B cell (primary cell): Measurements from ENCODE around the gene CEP112. TPM values are rescaled to one million over a fixed set of nuclear protein-coding genes. Genes with fewer than 3 reads are reported as not detected.

ENCODE experiments used
- ATAC-seq: fragments of 200-7000 bp; cut with Tn5 transposase; one replicate; pipeline ENCODE4 v1.10.0; 2021; ENCODE audit warnings: low read depth, mild to moderate bottlenecking, moderate number of reproducible peaks, moderate library complexity
- CTCF ChIA-PET: fragments of 350-600 bp; sonication (Branson Sonifier 250); formaldehyde crosslinking; loops from one replicate; lab custom pipeline; 2021; ENCODE audit warnings: antibody characterized with exemption, inconsistent platforms; lab: Charles Lee
- POLR2A ChIA-PET: fragments of 350-600 bp; sonication (Branson Sonifier 250); formaldehyde crosslinking; loops from one replicate; lab custom pipeline; 2021; ENCODE audit warnings: antibody characterized with exemption; lab: Charles Lee
- DNase-seq: peaks from one replicate; pipeline ENCODE4 v3.0.0; 2013
- H2AFZ ChIP-seq: 2 replicates; pipeline ENCODE4 v1.6.1; 2012; ENCODE audit warnings: mild to moderate bottlenecking, low read depth, low read length; ENCODE audit not compliant: insufficient read depth, poor library complexity, severe bottlenecking
- H3K27ac ChIP-seq, 2 donors: 1 replicate in 1 of 2; 2 replicates in 1 of 2; pipeline ENCODE4 v1.5.1; 2012 to 2013; ENCODE audit warnings: low read length in 2 of 2, mild to moderate bottlenecking in 2 of 2, moderate library complexity in 1 of 2
- H3K27me3 ChIP-seq, 4 experiments: fragments of 200-600 bp in 1 of 4; sonication (generic) in 1 of 4; replicated peaks in 1 of 4; 1 replicate in 2 of 4; 2 replicates in 2 of 4; pipeline versions ENCODE4 v1.6.1 to v1.7.0; 2013 to 2016; ENCODE audit warnings: low read length in 3 of 4, mild to moderate bottlenecking in 2 of 4, mixed read lengths in 1 of 4, moderate library complexity in 1 of 4; ENCODE audit not compliant: insufficient read depth in 4 of 4, control insufficient read depth in 3 of 4; ENCODE audit errors: control extremely low read depth in 1 of 4
- H3K36me3 ChIP-seq, 2 experiments: replicated peaks in 1 of 2; 1 replicate in 1 of 2; 2 replicates in 1 of 2; pipeline versions ENCODE4 v1.6.1 to v1.7.1; 2013; ENCODE audit warnings: low read length in 1 of 2; ENCODE audit not compliant: insufficient read depth in 2 of 2, control insufficient read depth in 1 of 2; ENCODE audit errors: control extremely low read depth in 1 of 2, extremely low read depth in 1 of 2
- H3K4me1 ChIP-seq, 2 donors: fragments of 200-600 bp in 1 of 2; sonication (generic) in 1 of 2; 1 replicate in 1 of 2; 2 replicates in 1 of 2; pipeline versions ENCODE4 v1.5.1 to v1.6.1; 2013 to 2017; ENCODE audit warnings: low read length in 2 of 2; ENCODE audit not compliant: control insufficient read depth in 2 of 2, insufficient read depth in 2 of 2
- H3K4me2 ChIP-seq: replicated peaks from 2 replicates; pipeline ENCODE3; 2012; ENCODE audit warnings: mild to moderate bottlenecking, low read depth, low read length; ENCODE audit not compliant: poor library complexity, severe bottlenecking
- H3K4me3 ChIP-seq, 5 experiments: fragments of 200-600 bp in 1 of 5; sonication (generic) in 1 of 5; 1 replicate in 3 of 5; 2 replicates in 2 of 5; pipeline versions ENCODE4 v1.5.1 to v1.7.0; 2011 to 2016; ENCODE audit warnings: low read length in 4 of 5, mild to moderate bottlenecking in 4 of 5, low read depth in 2 of 5, control low read depth in 1 of 5, moderate library complexity in 1 of 5; ENCODE audit not compliant: insufficient read depth in 1 of 5; ENCODE audit errors: control extremely low read depth in 1 of 5, extremely low read depth in 1 of 5
- H3K79me2 ChIP-seq: fragments of 200-600 bp; sonication (generic); one replicate; pipeline ENCODE4 v1.6.0; 2016; ENCODE audit warnings: low read length; ENCODE audit not compliant: control insufficient read depth, insufficient read depth
- H3K9ac ChIP-seq: fragments of 200-600 bp; sonication (generic); 2 replicates; pipeline ENCODE4 v1.6.1; 2017; ENCODE audit warnings: mild to moderate bottlenecking, low read length, moderate library complexity
- H3K9me3 ChIP-seq, 3 donors: one replicate each; pipeline versions ENCODE4 v1.6.1 to v1.7.1; 2013; ENCODE audit warnings: low read length in 2 of 3; ENCODE audit not compliant: control insufficient read depth in 2 of 3, insufficient read depth in 1 of 3; ENCODE audit errors: control extremely low read depth in 1 of 3
- H4K20me1 ChIP-seq: 2 replicates; pipeline ENCODE4 v1.6.0; 2012; ENCODE audit warnings: mild to moderate bottlenecking, low read length; ENCODE audit not compliant: insufficient read depth, control insufficient read depth, poor library complexity, severe bottlenecking
- H3K27ac Mint-ChIP-seq: one replicate; pipeline ENCODE4 v1.8.0; 2021; ENCODE audit warnings: mixed read lengths
- H3K27me3 Mint-ChIP-seq: one replicate; pipeline ENCODE4 v1.8.0; 2021; ENCODE audit warnings: mixed read lengths
- H3K4me1 Mint-ChIP-seq: one replicate; pipeline ENCODE4 v1.8.0; 2021; ENCODE audit warnings: mixed read lengths
- H3K4me3 Mint-ChIP-seq: one replicate; pipeline ENCODE4 v1.8.0; 2021; ENCODE audit warnings: mixed read lengths
- H3K9me3 Mint-ChIP-seq: one replicate; pipeline ENCODE4 v1.8.0; 2022; ENCODE audit warnings: mixed read lengths; ENCODE audit not compliant: insufficient read depth
- CTCF ChIP-seq: fragments of 200-600 bp; IDR thresholded peaks from one replicate; pipeline ENCODE4 v1.8.0; 2022; ENCODE audit warnings: antibody characterized with exemption, mild to moderate bottlenecking
- EZH2 ChIP-seq: IDR thresholded peaks from 2 replicates; pipeline ENCODE4 v1.6.1; 2012; ENCODE audit warnings: borderline replicate concordance, low read depth, mild to moderate bottlenecking, moderate library complexity, low read length; ENCODE audit not compliant: insufficient read depth, poor library complexity, severe bottlenecking
- WGBS: methylation state at CpG from one replicate; pipeline ENCODE4 v1.1.5; 2013; ENCODE audit warnings: missing lambda C conversion rate; ENCODE audit not compliant: insufficient coverage; 5-methylcytosine and 5-hydroxymethylcytosine counted together
- intact Hi-C: fragments of 100-400 bp; cut with micrococcal nuclease; formaldehyde crosslinking; loops from one replicate; pipeline ENCODE4 v1.10.0; 2022
- polyA plus RNA-seq: library from polyadenylated mRNA; depleted of rRNA; stranded (reverse); fragments of >200 nt; gene quantifications from 2 replicates; pipeline ENCODE4 v1.2.3, GENCODE V29; 2012
- total RNA-seq, 2 donors: library from RNA; stranded (reverse); fragments of 120-200 nt in 1 of 2; gene quantifications; 1 replicate in 1 of 2; 2 replicates in 1 of 2; pipeline versions ENCODE4 v1.2.3 to v1.2.4, GENCODE V29; 2013 to 2022

CEP112 gene
- total and polyA plus RNA-seq, 2 donors (not counting 1 experiment from before 2014, with no cell fraction given) = 0.57 to 4.6 TPM

- H2AFZ ChIP-seq = no peak overlapping the region
- TF ChIP-seq EZH2 (no peak), CTCF (no peak)
- H3K79me2 ChIP-seq = no peaks in the 10 kb centered on the region
- ChIA-PET POLR2A (no interaction called here), CTCF (interaction anchor here (0.7 kb wide), 2 partner anchors 144 to 884 kb away, joined by 3 to 5 read pairs; no protein-coding TSS in a partner anchor)
- no peaks in the 10 kb centered on the region for H3K4me1 Mint-ChIP-seq
- H4K20me1 ChIP-seq = no peaks in the 10 kb centered on the region
- WGBS = no CpG with 5 or more reads among the region's 3 CpGs
- DNase-seq (no peak), ATAC-seq (no peak)
- no peaks in the 10 kb centered on the region for H3K27me3 ChIP-seq
- H3K27ac ChIP-seq = no peak overlapping the region
- no peak overlapping the region for H3K27ac Mint-ChIP-seq
- no peak overlapping the region for H3K4me3 ChIP-seq
- no peaks in the 10 kb centered on the region for H3K36me3 ChIP-seq
- H3K9ac ChIP-seq = no peak overlapping the region
- intact Hi-C loops = no loop called here
- no peak overlapping the region for H3K4me3 Mint-ChIP-seq
- peaks cover 6% of the 10 kb centered on the region for H3K9me3 Mint-ChIP-seq
- no peaks in the 10 kb centered on the region for H3K4me1 ChIP-seq
- no peaks in the 10 kb centered on the region for H3K27me3 Mint-ChIP-seq
- H3K4me2 ChIP-seq = no peak overlapping the region
- no peaks in the 10 kb centered on the region for H3K9me3 ChIP-seq
Measured at GRCh38 chr17:65998675-65999074, 193.3 kb downstream of the CEP112 start.

GRCh38 chr17:65994679-65995078, 197.3 kb downstream of the CEP112 start:
- POLR2A ChIA-PET = no interaction called here
- peaks cover 4% of the 10 kb centered on the region for H3K27me3 Mint-ChIP-seq
- H3K9me3 ChIP-seq = no peaks in the 10 kb centered on the region
- 82% methylated on average over 2 of the region's 4 CpGs for WGBS
- no peaks in the 10 kb centered on the region for H3K79me2 ChIP-seq
- no peak overlapping the region for H3K4me3 Mint-ChIP-seq
- no peaks in the 10 kb centered on the region for H3K4me1 ChIP-seq
- no peaks in the 10 kb centered on the region for H3K27me3 ChIP-seq
- ATAC-seq = no peak
- no peak overlapping the region for H3K9ac ChIP-seq
- no peak overlapping the region for H3K4me2 ChIP-seq
- no peaks in the 10 kb centered on the region for H4K20me1 ChIP-seq
- H3K27ac ChIP-seq = no peak overlapping the region
- no peak for DNase-seq
- no peak overlapping the region for H3K4me3 ChIP-seq
- H3K27ac Mint-ChIP-seq = no peak overlapping the region
- no peak overlapping the region for H2AFZ ChIP-seq
- H3K4me1 Mint-ChIP-seq = no peaks in the 10 kb centered on the region
- intact Hi-C loops = no loop called here
- CTCF ChIA-PET = no interaction called here
- TF ChIP-seq CTCF (no peak), EZH2 (no peak)
- peaks cover 5% of the 10 kb centered on the region for H3K9me3 Mint-ChIP-seq
- H3K36me3 ChIP-seq = no peaks in the 10 kb centered on the region
